ENCODE results near the gene SV2B.

SV2B gene

GRCh38 chr15:91152896-91153581 is 53.0 kb downstream of the SV2B start:
- no peaks in the 10 kb centered on the region for H3K27me3 ChIP-seq (ENCODE audit: low read length)
- H4K20me1 ChIP-seq (ENCODE audit: low read depth, low read length) = no peaks in the 10 kb centered on the region
- no peaks in the 10 kb centered on the region for H3K9me3 ChIP-seq (ENCODE audit: insufficient read depth, low read length)
- TF ChIP-seq EZH2phosphoT487 (conservative IDR thresholded peaks at IDR 0.05; ENCODE audit: low read length) = no peak
- TF ChIP-seq CTCF (IDR thresholded peaks at IDR 0.05; ENCODE audit: insufficient read depth, low read length, poor library complexity, severe bottlenecking) = no peak
- no peak overlapping the region for H3K27ac ChIP-seq (ENCODE audit: low read depth, low read length)
- H3K79me2 ChIP-seq (ENCODE audit: insufficient read depth, low read length) = no peaks in the 10 kb centered on the region
- no peak overlapping the region for H3K4me3 ChIP-seq (ENCODE audit: insufficient read depth, low read length, poor library complexity, severe bottlenecking)
- H3K36me3 ChIP-seq (ENCODE audit: low read length) = no peaks in the 10 kb centered on the region
- no peak overlapping the region for H2AFZ ChIP-seq (ENCODE audit: low read depth, low read length, severe bottlenecking)
- H3K9ac ChIP-seq (ENCODE audit: low read length) = no peak overlapping the region
- H3K4me2 ChIP-seq (ENCODE audit: low read depth, low read length, poor library complexity, severe bottlenecking) = no peak overlapping the region
- H3K9me2 ChIP-seq (replicated peaks; ENCODE audit: insufficient read depth, low read length) = no peaks in the 10 kb centered on the region
- no peaks in the 10 kb centered on the region for H3F3A ChIP-seq (ENCODE audit: insufficient read depth)

GRCh38 chr15:91153954-91154353 is 53.9 kb downstream of the SV2B start:
- Histone ChIP-seq H3K79me2 (ENCODE audit: insufficient read depth, low read length) (no peaks in the 10 kb centered on the region), H3K27ac (ENCODE audit: low read depth, low read length) (no peak overlapping the region), H3K36me3 (ENCODE audit: low read length) (no peaks in the 10 kb centered on the region), H3K9me3 (ENCODE audit: insufficient read depth, low read length) (no peaks in the 10 kb centered on the region), H3F3A (ENCODE audit: insufficient read depth) (no peaks in the 10 kb centered on the region), H3K4me2 (ENCODE audit: low read depth, low read length, poor library complexity, severe bottlenecking) (no peak overlapping the region), H3K4me3 (ENCODE audit: insufficient read depth, low read length, poor library complexity, severe bottlenecking) (no peak overlapping the region), H2AFZ (ENCODE audit: low read depth, low read length, severe bottlenecking) (no peak overlapping the region), H4K20me1 (ENCODE audit: low read depth, low read length) (no peaks in the 10 kb centered on the region), H3K27me3 (ENCODE audit: low read length) (no peaks in the 10 kb centered on the region), H3K9me2 (replicated peaks; ENCODE audit: insufficient read depth, low read length) (no peaks in the 10 kb centered on the region), H3K9ac (ENCODE audit: low read length) (no peak overlapping the region)
- TF ChIP-seq EZH2phosphoT487 (conservative IDR thresholded peaks at IDR 0.05; ENCODE audit: low read length) (no peak), CTCF (IDR thresholded peaks at IDR 0.05; ENCODE audit: insufficient read depth, low read length, poor library complexity, severe bottlenecking) (no peak)

- Histone ChIP-seq H3K36me3 (ENCODE audit: low read length) (no peaks in the 10 kb centered on the region), H4K20me1 (ENCODE audit: low read depth, low read length) (no peaks in the 10 kb centered on the region), H3K79me2 (ENCODE audit: insufficient read depth, low read length) (no peaks in the 10 kb centered on the region), H3K9me2 (replicated peaks; ENCODE audit: insufficient read depth, low read length) (no peaks in the 10 kb centered on the region), H3K9me3 (ENCODE audit: insufficient read depth, low read length) (no peaks in the 10 kb centered on the region), H3K4me2 (ENCODE audit: low read depth, low read length, poor library complexity, severe bottlenecking) (no peak overlapping the region), H3K27ac (ENCODE audit: low read depth, low read length) (no peak overlapping the region), H3K27me3 (ENCODE audit: low read length) (no peaks in the 10 kb centered on the region), H2AFZ (ENCODE audit: low read depth, low read length, severe bottlenecking) (no peak overlapping the region), H3F3A (ENCODE audit: insufficient read depth) (no peaks in the 10 kb centered on the region), H3K9ac (ENCODE audit: low read length) (no peak overlapping the region), H3K4me3 (ENCODE audit: insufficient read depth, low read length, poor library complexity, severe bottlenecking) (no peak overlapping the region)
- TF ChIP-seq EZH2phosphoT487 (conservative IDR thresholded peaks at IDR 0.05; ENCODE audit: low read length) (no peak), CTCF (IDR thresholded peaks at IDR 0.05; ENCODE audit: insufficient read depth, low read length, poor library complexity, severe bottlenecking) (no peak)
These were observed 56.2 kb downstream of the SV2B start for GRCh38 chr15:91156175-91156726.

All from SU-DHL-6 (cell line).